GM19025 (cell line): Measurements from ENCODE around the gene CCDC27.

Experiments used
- ATAC-seq: cut with Tn5 transposase; IDR thresholded peaks from one replicate; pipeline ENCODE4 v1.9.1; 2021; ENCODE audit warnings: mild to moderate bottlenecking, low read depth, moderate library complexity; ENCODE audit not compliant: unreplicated experiment

The CCDC27 gene

DNA sequence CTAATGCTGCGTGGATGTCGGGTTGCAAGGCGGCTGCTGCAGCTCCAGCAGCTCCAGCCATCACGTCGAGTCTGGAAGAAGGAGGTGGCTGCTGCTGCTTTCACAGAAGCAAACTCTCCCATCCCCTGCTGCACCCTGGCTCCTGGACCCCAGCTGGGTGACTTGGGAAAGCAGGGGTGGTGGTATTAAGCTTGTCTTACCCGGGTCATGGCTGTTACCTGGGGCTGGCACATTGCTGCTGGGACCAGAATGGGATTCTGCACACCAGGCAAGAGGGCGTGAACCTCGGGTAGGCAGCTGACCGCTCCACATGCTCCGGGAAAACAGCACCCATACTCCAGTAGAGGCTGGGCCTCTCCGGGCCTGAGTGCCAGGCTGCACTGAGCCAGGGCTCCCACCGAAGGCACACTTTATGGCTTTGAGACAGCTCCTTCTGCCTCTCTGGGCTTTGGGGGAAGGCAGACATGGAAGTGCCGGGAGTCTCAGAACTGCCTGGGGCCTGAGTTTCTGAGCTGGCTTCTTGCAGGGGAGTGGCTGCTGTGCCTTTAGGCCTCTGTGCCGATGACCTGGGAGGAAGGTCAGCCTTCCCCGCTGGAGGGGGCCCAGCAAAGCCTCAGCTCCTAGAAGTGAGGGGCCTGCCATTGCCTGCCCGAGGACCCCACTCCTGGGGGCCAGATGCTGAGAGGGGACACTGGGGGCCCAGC, 21.5 kb downstream of the CCDC27 start:
- ATAC-seq = no peak

DNA sequence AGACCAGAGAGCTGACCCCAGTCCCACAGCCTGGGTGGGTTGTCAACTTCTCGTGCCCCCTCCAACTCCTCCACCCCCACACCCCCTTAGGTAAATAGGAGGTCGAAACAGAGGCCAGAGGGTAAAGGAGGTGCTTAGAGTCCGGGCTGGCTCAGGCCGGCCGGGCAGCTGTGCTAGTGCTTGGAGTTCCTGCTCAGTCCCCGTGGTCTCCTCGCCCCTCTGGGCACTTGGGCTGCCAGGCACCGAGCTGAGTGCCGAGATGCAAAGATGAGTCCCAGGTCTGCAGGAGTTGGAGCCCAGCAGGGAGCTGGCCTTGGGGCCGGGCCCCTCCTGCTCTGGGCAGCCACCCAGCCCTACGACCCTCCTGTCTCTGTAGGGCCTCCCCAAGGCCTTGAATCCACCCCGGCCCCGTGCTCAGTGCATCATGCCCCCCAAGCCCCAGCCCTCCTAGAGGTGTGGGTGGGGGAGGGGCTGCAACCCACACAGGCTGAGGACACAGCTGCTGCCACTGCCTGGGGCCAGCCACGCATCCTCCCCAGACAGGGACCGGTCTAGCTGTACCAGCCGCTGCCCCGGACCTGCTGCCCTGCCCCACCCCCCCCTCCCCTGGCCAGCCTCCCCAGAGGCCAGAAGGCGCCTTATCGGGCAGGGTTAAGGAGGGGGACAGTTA, 22.2 kb downstream of the CCDC27 start:
- ATAC-seq = no peak

DNA sequence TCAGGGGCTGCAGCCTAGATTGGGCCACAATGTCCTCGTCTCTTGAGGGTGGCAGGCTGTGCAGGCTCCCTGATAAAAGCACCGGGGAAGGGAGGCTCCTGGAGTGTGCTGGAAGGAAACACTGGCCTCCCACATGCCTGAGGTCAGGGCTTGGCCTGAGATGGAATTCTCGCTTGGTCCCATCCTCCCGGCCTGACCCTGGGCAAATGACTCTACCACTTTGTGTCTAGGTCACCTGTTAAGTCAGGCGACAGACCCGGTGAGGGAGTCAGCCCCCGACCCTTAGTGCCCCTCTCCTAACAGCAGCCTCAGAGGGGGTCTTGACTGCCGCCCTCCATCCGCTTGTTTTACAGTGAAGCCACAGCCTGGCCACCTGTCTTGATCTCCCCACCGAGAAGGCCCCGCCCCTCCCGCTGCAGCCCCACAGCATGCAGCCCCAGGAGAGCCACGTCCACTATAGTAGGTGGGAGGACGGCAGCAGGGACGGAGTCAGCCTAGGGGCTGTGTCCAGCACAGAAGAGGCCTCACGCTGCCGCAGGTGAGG, 22.8 kb downstream of the CCDC27 start:
- ATAC-seq = no peak

- no peak for ATAC-seq
Observed at GRCh38 chr1:3775490-3776230, 23.4 kb downstream of the CCDC27 start.

DNA sequence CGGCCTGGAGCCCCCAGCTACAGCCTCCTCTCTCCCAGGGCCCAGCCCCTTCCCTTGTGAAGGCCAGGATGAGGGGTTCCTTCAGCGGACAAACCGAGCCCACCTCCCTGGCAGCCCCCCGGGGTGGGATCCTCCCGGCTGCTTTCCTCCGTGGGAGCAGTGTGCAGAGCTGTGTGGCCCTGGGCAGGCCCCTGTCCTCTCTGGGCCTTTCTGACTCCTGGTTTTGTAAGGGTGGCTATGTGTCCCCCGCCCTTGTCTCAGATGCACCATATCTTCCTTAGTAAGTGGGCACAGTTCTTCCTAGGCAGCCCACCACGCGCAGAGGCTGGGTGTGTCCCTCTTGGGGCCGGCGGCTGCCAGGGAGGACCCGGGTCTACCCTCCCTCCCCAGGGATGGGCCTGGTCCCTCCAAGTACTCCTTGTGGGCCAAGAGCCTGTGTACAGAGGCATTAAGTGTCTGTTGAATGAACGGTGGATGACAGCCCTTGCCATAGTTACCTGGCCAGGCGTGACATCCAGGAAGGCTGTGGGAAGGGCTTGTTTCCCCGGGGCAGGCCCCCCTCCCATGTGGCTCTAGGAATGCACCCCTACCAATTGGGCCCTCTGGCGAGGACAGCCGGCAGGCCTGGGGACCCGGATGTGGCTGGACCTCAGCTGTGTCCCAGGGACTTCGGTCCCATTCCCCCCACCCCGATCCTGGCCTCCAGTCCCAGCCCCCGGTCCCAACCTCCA, 24.1 kb downstream of the CCDC27 start:
- ATAC-seq = no peak

GRCh38 chr1:3777078-3777547, 24.9 kb downstream of the CCDC27 start:
- no peak for ATAC-seq

DNA sequence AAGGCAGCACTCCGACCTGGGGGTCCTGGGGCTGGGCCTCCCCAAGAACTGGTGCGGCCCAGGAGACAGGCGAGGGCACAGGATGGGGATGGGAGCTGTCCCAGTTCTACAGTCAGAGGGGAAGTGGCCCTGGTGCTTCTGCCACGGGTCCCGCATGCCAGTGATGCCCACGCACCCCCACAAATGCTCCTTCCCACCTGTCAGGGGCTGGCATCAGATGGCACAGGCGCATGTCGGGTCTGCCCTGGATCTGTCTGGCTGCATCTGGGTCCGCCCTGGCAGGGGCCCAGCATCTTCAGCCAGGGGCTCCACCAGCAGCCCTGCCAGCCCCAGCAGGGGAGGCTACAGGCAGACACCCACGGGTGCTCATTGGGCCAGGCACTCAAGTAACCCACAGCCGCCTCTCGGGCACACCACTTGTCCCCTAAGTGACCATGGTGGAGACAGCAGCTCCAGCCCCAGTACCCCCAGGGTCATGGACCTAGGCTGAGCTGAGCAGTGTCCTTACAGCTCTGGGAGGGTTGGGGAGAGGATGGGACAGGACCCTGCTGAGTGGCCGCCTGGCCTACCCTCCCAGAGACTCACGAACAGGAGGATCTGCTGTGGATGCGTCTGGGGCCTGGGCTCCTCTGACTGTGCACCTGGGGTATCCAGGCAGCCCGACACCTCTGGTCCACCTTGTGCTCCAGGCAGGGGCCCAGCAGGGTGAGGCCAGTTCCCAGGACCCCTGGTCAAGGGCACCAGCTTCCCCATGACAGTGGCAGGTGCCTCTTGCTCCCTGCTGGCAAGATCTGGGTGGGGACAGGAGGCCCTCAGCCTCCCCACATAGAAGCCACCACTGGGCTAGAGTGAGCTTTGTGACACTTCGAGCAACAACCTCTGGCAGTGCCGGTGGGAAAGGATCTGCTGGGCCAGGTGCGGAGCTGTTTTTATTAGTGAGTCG, 25.7 kb downstream of the CCDC27 start:
- ATAC-seq = no peak

- ATAC-seq = no peak
Observed at GRCh38 chr1:3778590-3779264, 26.5 kb downstream of the CCDC27 start.

GRCh38 chr1:3779265-3779911, 27.1 kb downstream of the CCDC27 start:
- ATAC-seq = no peak

GRCh38 chr1:3779912-3780416, 27.7 kb downstream of the CCDC27 start:
- ATAC-seq = no peak

DNA sequence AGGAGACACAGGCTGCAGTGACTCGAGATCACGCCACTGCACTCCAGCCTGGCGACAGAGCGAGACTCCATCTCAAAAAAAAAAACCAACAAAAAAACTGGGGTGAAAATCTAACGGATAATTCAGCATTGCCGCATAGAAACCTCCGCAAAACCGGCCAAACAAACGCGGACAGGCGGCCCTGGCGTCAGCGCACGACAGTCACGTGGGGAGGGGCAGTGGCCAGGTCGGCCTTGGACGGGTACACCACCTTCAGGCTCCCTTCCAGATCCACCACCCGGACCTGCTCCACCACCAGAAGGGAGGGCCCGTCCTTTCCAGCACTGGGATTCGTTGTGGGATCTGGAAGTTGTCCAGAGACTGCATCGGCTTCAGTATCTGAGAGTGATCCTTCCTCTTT, 28.7 kb downstream of the CCDC27 start:
- ATAC-seq = no peak

DNA sequence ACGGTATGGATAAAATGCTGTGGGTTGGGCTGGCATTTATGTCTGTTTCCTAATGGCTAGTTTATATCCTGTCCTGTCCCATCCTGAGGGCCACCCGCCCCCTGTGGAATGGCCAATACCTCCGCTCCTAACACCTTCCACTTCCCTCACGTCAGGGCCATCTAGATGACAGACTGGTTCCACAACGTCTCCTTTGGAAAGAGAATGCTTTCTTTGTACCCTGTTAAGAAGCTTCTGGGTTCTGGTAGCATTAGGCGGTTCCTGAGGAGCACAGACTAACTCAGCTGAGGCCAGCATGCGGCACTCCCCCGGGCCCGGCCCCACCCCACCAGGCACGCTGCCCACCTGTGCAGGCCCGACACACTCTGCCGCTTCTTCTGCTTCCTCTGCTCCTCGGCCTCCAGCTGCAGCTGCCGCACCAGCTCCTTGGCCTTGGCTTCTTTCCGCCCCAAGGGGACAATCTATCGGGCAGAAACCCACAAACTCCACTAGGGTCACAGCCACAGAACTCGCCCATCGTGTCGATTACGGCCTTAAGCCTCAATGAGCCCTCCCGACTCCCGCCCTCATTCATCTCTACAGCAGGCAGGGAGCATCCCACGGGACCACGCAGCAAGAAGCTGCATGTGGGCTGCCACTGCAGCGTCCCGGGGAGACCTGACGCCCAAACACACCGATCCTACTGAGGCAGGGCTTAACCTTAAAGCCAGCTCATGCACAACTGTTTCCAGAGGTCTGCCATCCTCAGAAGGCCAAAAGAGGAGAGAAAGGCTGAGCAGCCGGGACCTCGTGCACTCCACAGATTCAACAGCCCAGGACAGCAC, 31.6 kb downstream of the CCDC27 start:
- no peak for ATAC-seq

DNA sequence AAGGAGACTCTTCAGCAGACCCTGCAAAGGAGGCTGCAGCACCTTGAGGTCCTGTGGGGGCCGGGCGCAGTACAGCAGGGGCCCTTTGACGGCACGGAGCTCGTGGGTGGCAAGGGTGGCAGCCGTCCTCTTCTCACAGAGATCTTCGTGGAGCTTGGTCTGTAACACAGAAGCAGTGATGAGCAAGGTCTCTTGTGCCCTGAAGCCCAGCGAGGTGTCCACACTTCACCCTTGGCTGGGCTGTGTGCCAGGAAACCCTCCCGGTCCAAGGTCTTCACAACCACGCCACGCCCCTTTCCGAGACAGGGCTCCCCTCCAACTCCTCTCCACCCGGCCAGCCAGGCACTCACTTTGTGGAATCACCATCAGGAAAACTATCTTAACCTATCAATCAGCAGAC, 32.8 kb downstream of the CCDC27 start:
- ATAC-seq = no peak

DNA sequence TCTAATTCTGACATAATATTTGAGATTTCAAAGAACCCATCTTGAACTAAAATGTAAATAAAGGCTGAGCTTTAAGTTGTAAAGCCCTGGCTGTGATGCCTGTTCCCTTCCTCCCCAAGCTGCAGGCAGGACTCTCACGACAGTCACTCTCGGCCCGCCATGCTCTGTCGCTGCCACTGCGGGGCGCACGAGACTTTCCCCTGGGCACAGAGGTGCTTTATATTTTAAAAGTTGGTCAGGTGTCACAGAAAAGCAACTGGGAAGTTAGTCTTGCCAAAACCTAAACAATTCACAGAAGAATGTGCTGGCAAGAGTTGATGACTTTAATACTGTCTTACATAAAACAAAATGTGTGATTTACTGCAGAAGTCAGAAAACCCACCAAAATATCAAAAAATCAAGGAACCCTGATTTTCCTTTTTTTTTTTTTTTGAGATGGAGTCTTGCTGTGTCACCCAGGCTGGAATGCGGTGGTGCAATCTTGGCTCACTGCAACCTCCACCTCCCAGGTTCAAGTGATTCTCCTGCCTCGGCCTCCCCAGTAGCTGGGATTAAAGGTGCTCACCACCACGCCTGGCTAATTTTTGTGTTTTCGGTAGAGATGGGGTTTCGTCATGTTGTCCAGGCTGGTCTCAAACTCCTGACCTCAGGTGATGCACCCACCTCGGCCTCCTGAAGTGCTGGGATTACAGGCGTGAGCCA, 33.4 kb downstream of the CCDC27 start:
- no peak for ATAC-seq

DNA sequence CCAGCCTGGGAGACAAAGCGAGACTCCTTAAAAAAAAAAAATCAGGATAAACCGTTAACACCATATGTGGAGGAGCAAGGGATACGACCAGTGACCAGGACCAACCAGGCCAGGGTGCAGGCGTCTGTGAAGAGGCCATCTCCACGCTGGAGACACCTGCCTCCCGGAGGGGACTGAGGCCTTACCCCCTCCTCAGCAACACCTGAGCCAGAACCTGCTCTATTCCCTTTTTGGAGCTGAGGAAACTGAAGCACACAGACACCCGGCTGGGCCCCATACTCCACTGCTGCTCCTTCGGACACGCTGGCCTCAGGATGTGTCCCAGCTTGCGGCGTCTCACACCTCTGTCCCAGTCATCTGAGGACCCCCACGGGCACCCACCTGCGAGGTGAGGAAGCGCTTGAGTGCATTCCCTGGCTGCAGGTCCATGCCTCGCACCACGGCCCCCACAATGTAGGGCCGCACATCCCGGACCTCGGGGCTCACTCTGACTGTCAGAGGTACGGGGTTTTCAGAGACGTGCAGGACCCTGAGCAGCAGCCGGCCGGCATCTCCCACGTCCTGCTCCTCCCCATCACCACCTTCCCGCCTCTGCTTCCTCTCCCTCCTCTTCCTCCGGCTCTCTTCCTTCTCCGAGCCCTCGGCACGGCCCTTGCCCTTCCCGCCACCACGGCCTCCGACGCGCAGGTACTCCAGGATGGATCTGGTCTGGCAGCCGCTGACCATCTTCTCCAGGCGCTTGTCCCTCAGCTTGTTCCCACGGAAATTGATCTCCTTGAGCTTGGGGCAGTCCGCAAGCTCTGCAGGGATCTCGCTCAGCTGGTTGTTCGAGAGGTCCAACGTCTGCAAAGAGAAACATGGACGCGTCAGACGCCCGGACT, 34.5 kb downstream of the CCDC27 start:
- no peak for ATAC-seq

GRCh38 chr1:3787349-3787715, 35.1 kb downstream of the CCDC27 start:
- ATAC-seq = no peak
